MCF 10A (cell line): ENCODE data around the gene PSRC1. TPM values are rescaled to one million over a fixed set of nuclear protein-coding genes. Genes with fewer than 3 reads are reported as not detected.

Experiments used
- BruUV-seq: library from RNA; stranded (reverse); fragments of 400-500 nt; replicated peaks from 2 replicates; lab custom pipeline; 2021; lab: Mats Ljungman, UMichigan
- CTCF ChIA-PET: fragments of 300-600 bp; sonication (Branson Sonifier 250); formaldehyde crosslinking; extraction: SDS; loops from one replicate; lab custom pipeline; 2021; ENCODE audit warnings: antibody characterized with exemption, inconsistent platforms; lab: Yijun Ruan, JAX
- POLR2A ChIA-PET: fragments of 300-600, 350-650 bp; sonication (Branson Sonifier 250); formaldehyde crosslinking; extraction: SDS; loops from one replicate; lab custom pipeline; 2020; ENCODE audit warnings: antibody characterized with exemption, inconsistent platforms; lab: Yijun Ruan, JAX
- DNase-seq: peaks from one replicate; pipeline ENCODE4 v3.0.0-alpha.2; 2018; ENCODE audit not compliant: unreplicated experiment
- H3K27ac Mint-ChIP-seq: one replicate; pipeline ENCODE4 v1.8.0; 2022; ENCODE audit warnings: mild to moderate bottlenecking, low read depth, mixed read lengths; ENCODE audit not compliant: unreplicated experiment
- H3K27me3 Mint-ChIP-seq: one replicate; pipeline ENCODE4 v1.8.0; 2022; ENCODE audit warnings: mixed read lengths; ENCODE audit not compliant: insufficient read depth, unreplicated experiment
- H3K36me3 Mint-ChIP-seq: one replicate; pipeline ENCODE4 v1.8.0; 2022; ENCODE audit warnings: mild to moderate bottlenecking, moderate library complexity, mixed read lengths; ENCODE audit not compliant: insufficient read depth, unreplicated experiment
- H3K4me1 Mint-ChIP-seq: one replicate; pipeline ENCODE4 v1.8.0; 2022; ENCODE audit warnings: mixed read lengths; ENCODE audit not compliant: insufficient read depth, unreplicated experiment
- H3K4me3 Mint-ChIP-seq: one replicate; pipeline ENCODE4 v1.8.0; 2022; ENCODE audit warnings: mild to moderate bottlenecking, moderate library complexity, mixed read lengths; ENCODE audit not compliant: unreplicated experiment
- H3K9me3 Mint-ChIP-seq: one replicate; pipeline ENCODE4 v1.8.0; 2022; ENCODE audit warnings: mixed read lengths; ENCODE audit not compliant: unreplicated experiment
- intact Hi-C: fragments of 100-400 bp; cut with micrococcal nuclease; formaldehyde crosslinking; loops from 2 replicates; pipeline ENCODE4 v1.14.1; 2022
- total RNA-seq: library from RNA; stranded (reverse); gene quantifications from 2 replicates; pipeline ENCODE4 v1.2.3, GENCODE V29; 2022
- TF ChIP-seq, protein P1 (sequence below): fragments of 200-600 bp; IDR thresholded peaks from one replicate; pipeline ENCODE4 v1.8.0; 2022; ENCODE audit warnings: antibody characterized with exemption, mild to moderate bottlenecking; ENCODE audit not compliant: unreplicated experiment

The PSRC1 gene
- total RNA-seq, 1 experiment from 2014 or later, result 19.4 TPM

DNA sequence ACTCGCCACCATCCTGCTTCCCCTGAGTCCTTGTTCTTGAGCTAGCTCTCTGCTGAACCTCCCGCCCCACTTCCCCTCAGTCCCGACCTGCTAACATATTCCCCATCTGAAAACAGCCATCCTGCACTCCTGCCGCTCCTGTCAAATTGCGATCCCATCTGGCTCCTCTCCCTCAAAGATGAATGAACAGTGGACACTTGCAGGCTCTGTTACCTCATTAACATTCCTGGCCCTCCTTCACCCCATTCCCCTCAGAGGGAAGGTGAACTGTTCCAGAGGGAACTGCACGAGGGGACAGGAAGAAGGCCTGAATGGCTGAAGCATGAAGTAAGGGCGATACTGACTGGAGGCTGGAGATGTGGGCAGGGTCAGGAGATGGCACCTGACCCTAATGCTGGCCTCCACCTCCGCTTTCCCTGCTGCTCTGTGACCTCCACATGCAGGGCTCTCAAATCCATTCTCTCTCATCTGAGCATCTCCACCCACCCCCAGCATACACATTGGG is 41.1 kb downstream of the PSRC1 start:
- TSS peak; percentile 1 for BruUV-seq
- ChIA-PET POLR2A (interaction anchor here (0.6 to 4.9 kb wide), 10 partner anchors 12 to 165 kb away, joined by 3 to 68 read pairs (median 18); partner anchors contain the start of genes SARS1, TAF13 and TMEM167B), CTCF (interaction anchor here (1.0 kb wide), 1 partner anchor 22 kb away, joined by 5 read pairs; no protein-coding TSS in a partner anchor)
- TF ChIP-seq, protein P1, sequence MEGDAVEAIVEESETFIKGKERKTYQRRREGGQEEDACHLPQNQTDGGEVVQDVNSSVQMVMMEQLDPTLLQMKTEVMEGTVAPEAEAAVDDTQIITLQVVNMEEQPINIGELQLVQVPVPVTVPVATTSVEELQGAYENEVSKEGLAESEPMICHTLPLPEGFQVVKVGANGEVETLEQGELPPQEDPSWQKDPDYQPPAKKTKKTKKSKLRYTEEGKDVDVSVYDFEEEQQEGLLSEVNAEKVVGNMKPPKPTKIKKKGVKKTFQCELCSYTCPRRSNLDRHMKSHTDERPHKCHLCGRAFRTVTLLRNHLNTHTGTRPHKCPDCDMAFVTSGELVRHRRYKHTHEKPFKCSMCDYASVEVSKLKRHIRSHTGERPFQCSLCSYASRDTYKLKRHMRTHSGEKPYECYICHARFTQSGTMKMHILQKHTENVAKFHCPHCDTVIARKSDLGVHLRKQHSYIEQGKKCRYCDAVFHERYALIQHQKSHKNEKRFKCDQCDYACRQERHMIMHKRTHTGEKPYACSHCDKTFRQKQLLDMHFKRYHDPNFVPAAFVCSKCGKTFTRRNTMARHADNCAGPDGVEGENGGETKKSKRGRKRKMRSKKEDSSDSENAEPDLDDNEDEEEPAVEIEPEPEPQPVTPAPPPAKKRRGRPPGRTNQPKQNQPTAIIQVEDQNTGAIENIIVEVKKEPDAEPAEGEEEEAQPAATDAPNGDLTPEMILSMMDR, result no peak
- H3K4me1 Mint-ChIP-seq, result peaks cover 23% of the 10 kb centered on the region
- H3K36me3 Mint-ChIP-seq, result peaks cover 59% of the 10 kb centered on the region
- intact Hi-C loops, result no loop called here
- no peak for DNase-seq
- H3K9me3 Mint-ChIP-seq, result no peaks in the 10 kb centered on the region
- H3K4me3 Mint-ChIP-seq, result peak overlapping the region; percentile 30
- H3K27me3 Mint-ChIP-seq, result no peaks in the 10 kb centered on the region
- no peak overlapping the region for H3K27ac Mint-ChIP-seq

DNA sequence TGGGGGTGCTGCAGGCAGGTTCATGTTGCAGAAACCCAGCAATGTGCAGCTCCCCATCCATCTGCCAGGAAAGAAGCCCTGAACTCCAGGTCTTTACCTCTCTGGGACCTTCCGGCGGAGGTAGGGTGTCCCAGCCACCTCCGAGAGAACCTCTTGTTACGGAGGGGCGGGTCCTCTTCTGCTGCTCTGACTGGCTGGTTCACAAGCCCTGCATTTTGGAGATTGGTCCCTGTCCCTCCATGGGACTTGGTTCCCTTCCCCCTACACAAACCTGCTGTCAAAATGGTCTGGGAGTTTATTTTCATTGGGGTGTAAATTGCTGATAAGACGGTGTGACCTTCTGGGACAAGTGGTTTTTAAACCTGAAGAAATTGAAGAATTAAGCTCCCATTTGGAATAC is 41.6 kb downstream of the PSRC1 start:
- CTCF ChIA-PET, result interaction anchor here (0.6 to 1.2 kb wide), 3 partner anchors 10 to 23 kb away, joined by 3 to 5 read pairs (median 3); no protein-coding TSS in a partner anchor
- no peaks in the 10 kb centered on the region for H3K27me3 Mint-ChIP-seq

DNA sequence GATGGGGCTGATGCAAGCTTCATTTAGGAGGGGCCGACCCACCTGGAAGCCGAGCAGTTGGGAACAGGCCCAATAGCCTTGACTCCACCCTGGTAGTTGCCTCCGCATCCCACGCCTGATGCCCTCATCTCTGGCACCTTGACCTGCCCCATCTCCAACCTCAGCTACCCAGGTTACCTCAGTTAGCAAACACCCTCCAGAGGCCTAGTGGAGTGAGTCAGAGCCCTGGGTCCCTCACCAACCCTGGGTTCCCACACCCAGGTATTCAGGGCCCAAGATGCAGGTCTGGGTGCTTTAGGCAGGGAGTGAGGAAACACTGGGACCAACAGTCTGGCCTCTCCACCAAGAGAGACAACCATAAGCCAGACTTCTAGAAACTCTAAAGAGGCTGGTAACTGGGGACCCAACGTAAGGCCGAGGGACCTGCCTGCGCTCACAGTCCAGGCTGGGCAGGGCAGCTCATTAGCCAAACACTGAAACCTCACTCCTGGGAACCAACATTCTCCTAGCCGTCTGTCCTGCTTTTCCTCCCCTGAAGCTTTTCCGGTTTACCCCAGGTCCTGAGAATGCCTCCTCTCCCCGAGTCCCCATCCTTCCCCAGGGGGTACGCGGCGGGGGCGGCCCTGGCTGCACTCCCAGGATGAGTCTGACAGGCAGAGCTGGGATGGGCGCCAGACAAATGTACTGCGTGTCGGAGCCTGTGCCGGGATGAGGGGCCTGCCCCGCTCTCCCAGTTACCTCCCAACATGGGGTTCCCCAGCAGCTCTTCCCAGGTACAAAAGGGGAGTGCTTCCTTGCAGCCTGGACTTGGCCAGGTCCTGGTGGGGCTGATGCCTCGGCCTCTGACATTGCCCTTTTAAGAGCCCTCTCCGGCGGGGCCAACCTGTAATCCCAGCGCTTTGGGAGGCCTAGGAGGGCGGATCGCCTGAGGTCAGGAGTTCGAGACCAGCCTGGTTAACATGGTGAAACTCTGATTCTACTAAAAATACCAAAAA is 42.5 kb downstream of the PSRC1 start:
- H3K36me3 Mint-ChIP-seq, result peaks cover 73% of the 10 kb centered on the region
- peaks cover 23% of the 10 kb centered on the region for H3K4me1 Mint-ChIP-seq
- POLR2A ChIA-PET, result interaction anchor here (0.6 to 4.9 kb wide), 24 partner anchors 9 to 1103 kb away, joined by 3 to 68 read pairs (median 8); partner anchors contain the start of genes CELSR2, SARS1, SORT1 and TAF13
- TF ChIP-seq, protein P1, result no peak
- BruUV-seq, result no TSS peak
- CTCF ChIA-PET, result interaction anchor here (0.6 to 3.0 kb wide), 19 partner anchors 9 to 171 kb away, joined by 3 to 12 read pairs (median 5); partner anchors contain the start of genes CELSR2 and SORT1
- H3K27ac Mint-ChIP-seq, result peak overlapping the region; percentile 69
- DNase-seq, result peak; percentile 98
- H3K27me3 Mint-ChIP-seq, result no peaks in the 10 kb centered on the region
- intact Hi-C loops, result loop anchor here (1.0 kb wide), 3 partner anchors 9 to 39 kb away; partner anchors contain the start of gene CELSR2
- H3K4me3 Mint-ChIP-seq, result peak overlapping the region; percentile 2
- no peaks in the 10 kb centered on the region for H3K9me3 Mint-ChIP-seq

More for the DNA sequence above, 41.6 kb downstream of the PSRC1 start:
- TF ChIP-seq, protein P1, result no peak
- DNase-seq, result no peak
- Mint-ChIP-seq H3K9me3 (no peaks in the 10 kb centered on the region), H3K27ac (no peak overlapping the region), H3K4me3 (no peak overlapping the region), H3K36me3 (peaks cover 64% of the 10 kb centered on the region), H3K4me1 (peaks cover 23% of the 10 kb centered on the region)
- intact Hi-C loops, result no loop called here
- BruUV-seq, result no TSS peak
- POLR2A ChIA-PET, result interaction anchor here (0.6 to 4.9 kb wide), 10 partner anchors 13 to 165 kb away, joined by 3 to 68 read pairs (median 18); partner anchors contain the start of genes SARS1, TAF13 and TMEM167B
